ENCODE results near the gene GPAM. TPM values are rescaled to one million over a fixed set of nuclear protein-coding genes. Genes with fewer than 3 reads are reported as not detected.

The GPAM gene
- total and polyA plus RNA-seq, 2 of the 8 experiments (the other 6 are each of a cell fraction or from before 2014, with no cell fraction given) = 5.5 to 15.5 TPM

DNA sequence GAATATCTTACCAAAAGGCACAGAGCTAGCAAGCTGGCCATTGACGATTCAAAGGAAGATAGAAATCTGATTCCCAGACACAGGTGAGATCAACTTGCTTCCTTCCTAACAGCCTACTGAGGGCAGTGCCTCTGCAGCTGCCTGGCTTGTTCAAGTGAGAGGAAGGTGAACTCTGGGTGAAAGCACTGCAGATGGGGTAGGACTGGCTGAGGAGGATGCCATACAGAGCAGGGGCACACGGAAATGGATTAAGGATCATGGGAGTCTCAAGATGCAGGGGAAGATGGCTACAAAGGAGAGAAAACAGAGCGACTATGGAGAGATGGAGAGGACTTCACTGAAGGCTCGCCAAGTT is 34.4 kb upstream of the GPAM start (continued):
- TF ChIP-seq, protein P1, sequence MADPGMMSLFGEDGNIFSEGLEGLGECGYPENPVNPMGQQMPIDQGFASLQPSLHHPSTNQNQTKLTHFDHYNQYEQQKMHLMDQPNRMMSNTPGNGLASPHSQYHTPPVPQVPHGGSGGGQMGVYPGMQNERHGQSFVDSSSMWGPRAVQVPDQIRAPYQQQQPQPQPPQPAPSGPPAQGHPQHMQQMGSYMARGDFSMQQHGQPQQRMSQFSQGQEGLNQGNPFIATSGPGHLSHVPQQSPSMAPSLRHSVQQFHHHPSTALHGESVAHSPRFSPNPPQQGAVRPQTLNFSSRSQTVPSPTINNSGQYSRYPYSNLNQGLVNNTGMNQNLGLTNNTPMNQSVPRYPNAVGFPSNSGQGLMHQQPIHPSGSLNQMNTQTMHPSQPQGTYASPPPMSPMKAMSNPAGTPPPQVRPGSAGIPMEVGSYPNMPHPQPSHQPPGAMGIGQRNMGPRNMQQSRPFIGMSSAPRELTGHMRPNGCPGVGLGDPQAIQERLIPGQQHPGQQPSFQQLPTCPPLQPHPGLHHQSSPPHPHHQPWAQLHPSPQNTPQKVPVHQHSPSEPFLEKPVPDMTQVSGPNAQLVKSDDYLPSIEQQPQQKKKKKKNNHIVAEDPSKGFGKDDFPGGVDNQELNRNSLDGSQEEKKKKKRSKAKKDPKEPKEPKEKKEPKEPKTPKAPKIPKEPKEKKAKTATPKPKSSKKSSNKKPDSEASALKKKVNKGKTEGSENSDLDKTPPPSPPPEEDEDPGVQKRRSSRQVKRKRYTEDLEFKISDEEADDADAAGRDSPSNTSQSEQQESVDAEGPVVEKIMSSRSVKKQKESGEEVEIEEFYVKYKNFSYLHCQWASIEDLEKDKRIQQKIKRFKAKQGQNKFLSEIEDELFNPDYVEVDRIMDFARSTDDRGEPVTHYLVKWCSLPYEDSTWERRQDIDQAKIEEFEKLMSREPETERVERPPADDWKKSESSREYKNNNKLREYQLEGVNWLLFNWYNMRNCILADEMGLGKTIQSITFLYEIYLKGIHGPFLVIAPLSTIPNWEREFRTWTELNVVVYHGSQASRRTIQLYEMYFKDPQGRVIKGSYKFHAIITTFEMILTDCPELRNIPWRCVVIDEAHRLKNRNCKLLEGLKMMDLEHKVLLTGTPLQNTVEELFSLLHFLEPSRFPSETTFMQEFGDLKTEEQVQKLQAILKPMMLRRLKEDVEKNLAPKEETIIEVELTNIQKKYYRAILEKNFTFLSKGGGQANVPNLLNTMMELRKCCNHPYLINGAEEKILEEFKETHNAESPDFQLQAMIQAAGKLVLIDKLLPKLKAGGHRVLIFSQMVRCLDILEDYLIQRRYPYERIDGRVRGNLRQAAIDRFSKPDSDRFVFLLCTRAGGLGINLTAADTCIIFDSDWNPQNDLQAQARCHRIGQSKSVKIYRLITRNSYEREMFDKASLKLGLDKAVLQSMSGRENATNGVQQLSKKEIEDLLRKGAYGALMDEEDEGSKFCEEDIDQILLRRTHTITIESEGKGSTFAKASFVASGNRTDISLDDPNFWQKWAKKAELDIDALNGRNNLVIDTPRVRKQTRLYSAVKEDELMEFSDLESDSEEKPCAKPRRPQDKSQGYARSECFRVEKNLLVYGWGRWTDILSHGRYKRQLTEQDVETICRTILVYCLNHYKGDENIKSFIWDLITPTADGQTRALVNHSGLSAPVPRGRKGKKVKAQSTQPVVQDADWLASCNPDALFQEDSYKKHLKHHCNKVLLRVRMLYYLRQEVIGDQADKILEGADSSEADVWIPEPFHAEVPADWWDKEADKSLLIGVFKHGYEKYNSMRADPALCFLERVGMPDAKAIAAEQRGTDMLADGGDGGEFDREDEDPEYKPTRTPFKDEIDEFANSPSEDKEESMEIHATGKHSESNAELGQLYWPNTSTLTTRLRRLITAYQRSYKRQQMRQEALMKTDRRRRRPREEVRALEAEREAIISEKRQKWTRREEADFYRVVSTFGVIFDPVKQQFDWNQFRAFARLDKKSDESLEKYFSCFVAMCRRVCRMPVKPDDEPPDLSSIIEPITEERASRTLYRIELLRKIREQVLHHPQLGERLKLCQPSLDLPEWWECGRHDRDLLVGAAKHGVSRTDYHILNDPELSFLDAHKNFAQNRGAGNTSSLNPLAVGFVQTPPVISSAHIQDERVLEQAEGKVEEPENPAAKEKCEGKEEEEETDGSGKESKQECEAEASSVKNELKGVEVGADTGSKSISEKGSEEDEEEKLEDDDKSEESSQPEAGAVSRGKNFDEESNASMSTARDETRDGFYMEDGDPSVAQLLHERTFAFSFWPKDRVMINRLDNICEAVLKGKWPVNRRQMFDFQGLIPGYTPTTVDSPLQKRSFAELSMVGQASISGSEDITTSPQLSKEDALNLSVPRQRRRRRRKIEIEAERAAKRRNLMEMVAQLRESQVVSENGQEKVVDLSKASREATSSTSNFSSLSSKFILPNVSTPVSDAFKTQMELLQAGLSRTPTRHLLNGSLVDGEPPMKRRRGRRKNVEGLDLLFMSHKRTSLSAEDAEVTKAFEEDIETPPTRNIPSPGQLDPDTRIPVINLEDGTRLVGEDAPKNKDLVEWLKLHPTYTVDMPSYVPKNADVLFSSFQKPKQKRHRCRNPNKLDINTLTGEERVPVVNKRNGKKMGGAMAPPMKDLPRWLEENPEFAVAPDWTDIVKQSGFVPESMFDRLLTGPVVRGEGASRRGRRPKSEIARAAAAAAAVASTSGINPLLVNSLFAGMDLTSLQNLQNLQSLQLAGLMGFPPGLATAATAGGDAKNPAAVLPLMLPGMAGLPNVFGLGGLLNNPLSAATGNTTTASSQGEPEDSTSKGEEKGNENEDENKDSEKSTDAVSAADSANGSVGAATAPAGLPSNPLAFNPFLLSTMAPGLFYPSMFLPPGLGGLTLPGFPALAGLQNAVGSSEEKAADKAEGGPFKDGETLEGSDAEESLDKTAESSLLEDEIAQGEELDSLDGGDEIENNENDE (IDR thresholded peaks at IDR 0.05; ENCODE audit: insufficient replicate concordance, low read length) = no peak
- TF ChIP-seq KDM4A (IDR thresholded peaks at IDR 0.05; ENCODE audit: low read depth, low read length, severe bottlenecking) = no peak

Data from H1 (cell line).